Measurements from ENCODE around the gene IPO7. TPM values are rescaled to one million over a fixed set of nuclear protein-coding genes. Genes with fewer than 3 reads are reported as not detected.

IPO7 gene
- total and polyA plus RNA-seq, 2 of the 13 experiments (the other 11 are each of a cell fraction or from before 2014, with no cell fraction given): 59.4 to 98.4 TPM

GRCh38 chr11:9460322-9461062 is 76.0 kb downstream of the IPO7 start, which contains the start of gene ZNF143 (continued):
- TF ChIP-seq ZBTB39 (CRISPR knock-in tag; IDR thresholded peaks at IDR 0.05) (peak; percentile 66; the same call in 1 of the 2 replicates), ZBTB44 (CRISPR knock-in tag; IDR thresholded peaks at IDR 0.05) (no peak), SSRP1 (CRISPR knock-in tag; IDR thresholded peaks at IDR 0.05) (no peak), ZNF275 (CRISPR knock-in tag; IDR thresholded peaks at IDR 0.05; ENCODE audit: borderline replicate concordance) (no peak), ZNF557 (CRISPR knock-in tag; IDR thresholded peaks at IDR 0.05) (no peak), GLI4 (CRISPR knock-in tag; IDR thresholded peaks at IDR 0.05; ENCODE audit: borderline replicate concordance) (no peak), PHB2 (IDR thresholded peaks at IDR 0.05; ENCODE audit: partially characterized antibody) (no peak), ZNF580 (CRISPR knock-in tag; IDR thresholded peaks at IDR 0.05; ENCODE audit: borderline replicate concordance, low read depth) (no peak; the same call in 1 of the 2 replicates), AGO1 (IDR thresholded peaks at IDR 0.05; ENCODE audit: low read depth, low read length, poor library complexity, severe bottlenecking) (no peak), ZNF512B (CRISPR knock-in tag; IDR thresholded peaks at IDR 0.05; ENCODE audit: borderline replicate concordance) (no peak), ZNF343 (CRISPR knock-in tag; IDR thresholded peaks at IDR 0.05) (0 out of 2 replicates have a peak, but pooled peaks have one; percentile 40), USF2 (IDR thresholded peaks at IDR 0.05; ENCODE audit: low read depth, low read length) (no peak), USF2 (CRISPR knock-in tag; IDR thresholded peaks at IDR 0.05; ENCODE audit: borderline replicate concordance) (peak; percentile 46; the same call in 1 of the 2 replicates), ZNF138 (CRISPR knock-in tag; IDR thresholded peaks at IDR 0.05; ENCODE audit: low read depth) (peak; percentile 55; the same call in 1 of the 2 replicates)

Measured in HepG2 (cell line).